IPS-20b (cell line): Measurements from ENCODE around the gene DUOX2.

Experiments
- H3K27ac ChIP-seq: one replicate; pipeline ENCODE4 v1.5.1; 2013; ENCODE audit warnings: low read length
- H3K27me3 ChIP-seq: 2 replicates; pipeline ENCODE4 v1.6.1; 2013; ENCODE audit warnings: mild to moderate bottlenecking, low read length, inconsistent platforms; ENCODE audit not compliant: insufficient read depth
- H3K36me3 ChIP-seq: 2 replicates; pipeline ENCODE4 v1.6.1; 2013; ENCODE audit warnings: low read depth, mild to moderate bottlenecking, inconsistent platforms, low read length, moderate library complexity; ENCODE audit not compliant: insufficient read depth
- H3K4me1 ChIP-seq: 2 replicates; pipeline ENCODE4 v1.6.1; 2013; ENCODE audit warnings: mild to moderate bottlenecking, control low read depth, inconsistent platforms, low read length, moderate library complexity; ENCODE audit not compliant: insufficient read depth
- H3K4me3 ChIP-seq: 2 replicates; pipeline ENCODE4 v1.5.1; 2013; ENCODE audit warnings: mild to moderate bottlenecking, low read length, inconsistent platforms
- H3K9ac ChIP-seq: 2 replicates; pipeline ENCODE4 v1.6.1; 2013; ENCODE audit warnings: low read depth, mild to moderate bottlenecking, inconsistent platforms, low read length, moderate library complexity
- H3K9me3 ChIP-seq: 2 replicates; pipeline ENCODE4 v1.6.1; 2013; ENCODE audit warnings: mild to moderate bottlenecking, low read depth, low read length, inconsistent platforms; ENCODE audit not compliant: insufficient read depth

The DUOX2 gene

DNA sequence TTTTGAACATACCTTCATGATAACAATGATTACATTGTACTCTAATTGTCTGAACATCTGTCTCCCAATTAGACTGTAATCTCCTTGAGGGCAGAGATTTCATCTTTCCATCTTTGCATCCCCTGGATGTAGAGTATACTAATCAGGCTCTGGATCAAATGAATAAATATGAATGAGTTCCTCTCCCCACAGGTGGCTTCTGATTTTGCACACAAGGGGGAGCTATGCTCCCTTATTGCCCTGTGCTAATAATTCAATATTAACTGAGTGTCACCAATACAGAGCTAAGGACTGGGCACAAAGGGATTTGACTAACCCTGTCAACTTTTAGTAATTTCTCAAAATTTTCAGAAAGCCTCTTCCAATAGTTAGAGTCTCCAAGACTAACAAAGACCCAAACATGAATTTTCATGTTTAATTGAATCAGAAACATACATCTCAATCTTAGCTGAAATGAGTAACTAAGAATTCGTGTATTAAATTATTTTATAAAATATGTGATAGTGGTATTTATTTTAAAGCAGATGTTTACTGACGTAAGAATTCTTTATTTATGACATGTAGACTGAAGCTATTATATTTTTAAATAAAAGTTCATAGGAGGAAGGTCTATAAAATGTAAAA lies 12.7 kb upstream of the DUOX2 start:
- no peaks in the 10 kb centered on the region for H3K36me3 ChIP-seq
- no peaks in the 10 kb centered on the region; the same call in 1 of the 2 replicates for H3K9me3 ChIP-seq
- H3K4me1 ChIP-seq, result no peaks in the 10 kb centered on the region; the same call in 1 of the 2 replicates
- no peak overlapping the region for H3K4me3 ChIP-seq
- no peak overlapping the region for H3K27ac ChIP-seq
- peaks cover 100% of the 10 kb centered on the region for H3K27me3 ChIP-seq
- H3K9ac ChIP-seq, result no peak overlapping the region

DNA sequence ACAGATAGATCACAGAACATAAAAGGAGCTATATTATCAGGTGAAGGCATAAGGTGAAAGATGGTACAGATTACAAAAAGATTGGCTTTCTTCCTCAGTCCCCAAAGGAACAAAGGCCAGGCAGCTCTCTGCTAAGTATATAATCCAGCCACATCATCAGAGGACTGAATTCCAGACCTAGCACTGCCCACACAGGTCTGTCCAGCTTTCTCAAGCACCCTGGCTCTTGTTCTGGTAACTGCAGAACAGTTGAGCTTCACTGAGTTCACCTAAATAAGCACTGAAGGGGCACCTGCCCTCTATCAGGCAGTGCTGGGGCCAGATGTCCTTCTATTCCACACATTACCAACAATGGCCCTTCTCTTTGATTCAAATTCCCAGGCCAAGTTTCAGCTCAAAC lies 9.4 kb upstream of the DUOX2 start:
- Histone ChIP-seq H3K27me3 (peaks cover 100% of the 10 kb centered on the region), H3K27ac (no peak overlapping the region), H3K9ac (no peak overlapping the region), H3K4me3 (no peak overlapping the region), H3K9me3 (no peaks in the 10 kb centered on the region), H3K36me3 (no peaks in the 10 kb centered on the region), H3K4me1 (no peaks in the 10 kb centered on the region)

DNA sequence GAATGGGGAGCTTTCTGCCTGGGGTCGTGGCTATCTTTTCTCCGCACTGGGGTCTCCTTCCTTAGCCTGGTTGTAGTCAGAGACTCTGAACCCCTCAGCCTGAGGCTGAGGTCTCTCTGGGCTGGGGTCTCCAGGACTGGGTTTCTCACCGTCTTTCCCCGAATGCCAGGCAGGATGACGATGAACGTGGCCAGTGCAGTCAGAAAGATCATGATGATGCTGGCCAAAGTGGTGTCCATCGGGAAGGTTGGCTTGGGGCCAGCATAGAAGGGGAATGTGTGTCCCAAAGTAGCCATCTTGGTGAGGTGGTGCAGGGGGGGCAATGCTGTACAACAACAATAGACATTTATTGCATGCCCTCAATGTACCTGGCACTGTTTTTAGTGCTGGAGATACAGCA lies 8.7 kb upstream of the DUOX2 start:
- Histone ChIP-seq H3K36me3 (no peaks in the 10 kb centered on the region), H3K27ac (no peak overlapping the region), H3K4me1 (no peaks in the 10 kb centered on the region), H3K4me3 (no peak overlapping the region), H3K27me3 (peaks cover 100% of the 10 kb centered on the region), H3K9ac (no peak overlapping the region), H3K9me3 (no peaks in the 10 kb centered on the region)

DNA sequence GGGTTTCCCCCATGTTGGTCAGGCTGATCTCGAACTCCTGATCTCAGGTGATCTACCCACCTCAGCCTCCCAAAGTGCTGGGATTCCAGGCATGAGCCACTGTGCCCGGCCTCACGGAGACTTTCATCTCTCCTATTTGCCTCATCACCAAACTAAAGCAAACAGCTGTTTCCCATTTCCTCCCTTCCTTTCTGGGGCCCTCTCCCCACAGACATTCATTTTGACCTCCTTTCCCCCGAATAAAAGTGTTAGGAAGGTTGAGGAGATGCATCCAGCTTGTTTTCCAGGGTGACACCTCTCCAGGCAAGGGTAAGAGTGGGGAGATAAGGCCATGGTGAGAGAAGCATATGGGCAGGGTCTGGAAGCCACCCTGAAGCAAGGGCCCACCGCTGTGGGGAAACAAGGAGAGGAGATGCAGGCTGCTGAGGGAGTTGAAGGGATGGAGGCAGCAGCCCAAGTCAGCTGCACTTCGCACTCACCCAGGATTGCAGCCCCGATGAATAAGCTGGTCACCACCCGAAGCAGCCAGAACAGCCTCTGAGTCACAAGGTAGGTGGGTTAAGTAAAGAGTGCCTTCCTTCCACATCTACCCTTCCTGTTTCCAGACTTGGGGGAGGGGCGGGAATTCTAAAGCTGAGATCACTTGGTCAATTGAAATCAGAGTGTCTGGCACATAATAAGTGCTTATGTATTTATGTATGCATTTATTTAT lies 7.9 kb upstream of the DUOX2 start:
- H3K4me1 ChIP-seq, result no peaks in the 10 kb centered on the region
- H3K9me3 ChIP-seq, result no peaks in the 10 kb centered on the region; the same call in 1 of the 2 replicates
- H3K36me3 ChIP-seq, result no peaks in the 10 kb centered on the region
- H3K4me3 ChIP-seq, result no peak overlapping the region
- H3K9ac ChIP-seq, result no peak overlapping the region
- peaks cover 100% of the 10 kb centered on the region for H3K27me3 ChIP-seq
- no peak overlapping the region for H3K27ac ChIP-seq

DNA sequence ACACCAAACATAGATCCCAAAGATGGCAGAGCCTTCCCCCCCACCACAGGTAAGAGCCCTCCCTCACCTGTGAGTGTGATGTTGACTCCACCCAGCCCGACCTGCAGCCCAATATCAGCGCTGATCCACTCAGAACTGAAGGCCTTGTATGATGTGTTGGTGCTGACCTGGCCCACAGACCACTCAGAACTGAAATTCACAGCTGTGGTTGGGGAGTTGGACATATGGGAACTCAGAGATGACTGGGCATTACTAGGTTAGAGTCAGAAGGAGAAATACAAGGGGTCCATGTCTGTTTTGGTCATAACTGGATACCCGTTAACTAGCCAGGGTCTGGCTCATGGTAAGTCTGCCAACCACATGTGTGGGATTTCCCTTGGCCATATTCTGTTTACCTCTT lies 7.0 kb upstream of the DUOX2 start:
- Histone ChIP-seq H3K36me3 (no peaks in the 10 kb centered on the region), H3K4me1 (no peaks in the 10 kb centered on the region), H3K27me3 (peaks cover 100% of the 10 kb centered on the region), H3K27ac (no peak overlapping the region), H3K4me3 (no peak overlapping the region), H3K9me3 (peaks cover 6% of the 10 kb centered on the region; the same call in 1 of the 2 replicates), H3K9ac (no peak overlapping the region)

DNA sequence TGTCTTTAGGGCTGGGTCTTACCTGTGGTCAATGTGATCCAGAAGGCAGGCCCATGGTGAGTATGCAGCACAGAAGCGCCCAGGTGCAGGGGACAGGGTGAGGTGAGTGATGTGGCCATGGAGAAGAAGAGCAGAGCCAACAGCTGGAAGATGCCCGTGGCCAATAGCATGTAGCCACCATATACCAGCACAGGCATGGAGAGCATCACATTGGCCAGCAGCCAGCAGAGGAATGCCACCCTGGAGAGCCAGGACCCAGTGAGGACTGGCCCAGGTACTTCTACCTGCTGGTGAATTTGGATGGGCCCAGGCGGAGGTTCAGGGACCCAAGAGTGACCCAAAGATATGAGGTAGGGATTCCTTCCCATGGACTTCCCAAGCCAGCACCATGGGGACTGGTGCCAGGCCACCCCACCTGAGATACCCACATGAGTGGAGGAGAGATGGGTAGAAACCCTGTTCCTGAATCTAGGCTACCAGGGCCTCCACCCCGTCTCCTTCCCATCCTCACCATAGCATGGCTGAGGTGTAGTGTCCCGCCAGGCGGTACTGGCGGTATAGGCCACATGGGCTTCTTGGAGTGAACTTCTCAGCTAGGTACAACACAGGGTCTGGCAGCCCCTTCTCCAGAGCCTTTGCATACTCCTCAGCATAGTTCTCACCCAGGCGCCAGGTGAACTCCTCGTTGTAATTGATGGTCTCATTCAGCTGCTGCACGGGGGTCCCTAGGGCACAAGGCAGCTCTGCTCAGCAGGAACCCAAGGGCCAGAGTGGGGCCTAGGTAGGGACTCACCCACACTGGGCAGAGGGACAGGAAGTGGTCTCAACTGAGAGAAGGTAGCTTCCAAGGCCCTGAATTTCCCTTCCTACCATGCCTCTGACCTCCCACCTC lies 6.4 kb upstream of the DUOX2 start:
- H3K9ac ChIP-seq, result no peak overlapping the region
- H3K9me3 ChIP-seq, result peaks cover 8% of the 10 kb centered on the region; the same call in 1 of the 2 replicates
- no peaks in the 10 kb centered on the region for H3K36me3 ChIP-seq
- no peaks in the 10 kb centered on the region for H3K4me1 ChIP-seq
- H3K27ac ChIP-seq, result no peak overlapping the region
- H3K4me3 ChIP-seq, result no peak overlapping the region
- H3K27me3 ChIP-seq, result peaks cover 100% of the 10 kb centered on the region

DNA sequence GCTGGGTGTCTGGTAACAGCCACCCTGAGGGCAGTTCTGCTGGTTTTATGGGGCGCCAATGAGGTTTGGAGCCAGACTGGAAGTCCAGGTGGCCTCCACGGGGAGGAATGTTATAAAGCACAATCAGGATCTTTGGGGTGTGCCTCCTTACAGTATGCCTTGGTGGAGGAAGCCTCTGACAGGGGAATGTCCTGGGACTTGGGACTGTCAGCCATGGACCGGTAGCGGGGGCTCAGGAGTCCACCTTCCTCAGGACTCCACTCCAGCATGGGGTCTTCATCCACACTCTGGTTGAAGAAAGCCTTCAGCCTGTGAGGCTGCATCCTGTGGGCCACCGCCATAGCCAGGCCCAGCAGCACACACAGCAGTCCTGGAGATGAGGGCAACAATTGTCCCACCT lies 5.0 kb upstream of the DUOX2 start:
- peaks cover 100% of the 10 kb centered on the region for H3K27me3 ChIP-seq
- H3K4me1 ChIP-seq, result no peaks in the 10 kb centered on the region; the same call in 1 of the 2 replicates
- H3K9ac ChIP-seq, result no peak overlapping the region
- H3K4me3 ChIP-seq, result no peak overlapping the region
- H3K27ac ChIP-seq, result no peak overlapping the region
- no peaks in the 10 kb centered on the region for H3K36me3 ChIP-seq
- H3K9me3 ChIP-seq, result peaks cover 8% of the 10 kb centered on the region; the same call in 1 of the 2 replicates

DNA sequence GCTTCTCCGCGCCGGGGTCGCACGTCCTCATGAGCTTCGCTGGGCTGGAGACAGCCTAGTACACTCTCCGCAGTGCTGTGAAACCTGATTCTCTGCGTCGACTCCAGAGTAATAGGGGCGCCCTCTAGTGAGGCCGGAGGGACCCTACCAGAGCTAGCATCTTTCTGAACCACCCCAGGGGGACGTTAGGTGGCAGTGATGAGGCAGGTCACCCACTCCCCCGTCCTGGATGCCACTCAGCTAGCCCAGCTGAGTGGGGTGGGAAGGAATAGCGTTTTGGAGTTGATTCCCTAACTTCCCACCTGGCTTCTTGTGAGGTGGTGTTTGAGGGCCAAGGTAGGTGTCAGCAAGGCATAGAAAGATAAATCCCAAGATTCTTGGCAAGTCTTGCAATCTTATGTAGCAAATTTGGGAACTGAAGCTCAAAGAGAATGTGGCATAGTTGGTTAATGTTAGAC lies 4.2 kb upstream of the DUOX2 start:
- no peak overlapping the region for H3K9ac ChIP-seq
- H3K4me1 ChIP-seq, result no peaks in the 10 kb centered on the region; the same call in 1 of the 2 replicates
- H3K27ac ChIP-seq, result no peak overlapping the region
- H3K27me3 ChIP-seq, result peaks cover 100% of the 10 kb centered on the region
- H3K4me3 ChIP-seq, result peak overlapping the region; percentile 54; the same call in 1 of the 2 replicates
- peaks cover 8% of the 10 kb centered on the region; the same call in 1 of the 2 replicates for H3K9me3 ChIP-seq
- H3K36me3 ChIP-seq, result no peaks in the 10 kb centered on the region

DNA sequence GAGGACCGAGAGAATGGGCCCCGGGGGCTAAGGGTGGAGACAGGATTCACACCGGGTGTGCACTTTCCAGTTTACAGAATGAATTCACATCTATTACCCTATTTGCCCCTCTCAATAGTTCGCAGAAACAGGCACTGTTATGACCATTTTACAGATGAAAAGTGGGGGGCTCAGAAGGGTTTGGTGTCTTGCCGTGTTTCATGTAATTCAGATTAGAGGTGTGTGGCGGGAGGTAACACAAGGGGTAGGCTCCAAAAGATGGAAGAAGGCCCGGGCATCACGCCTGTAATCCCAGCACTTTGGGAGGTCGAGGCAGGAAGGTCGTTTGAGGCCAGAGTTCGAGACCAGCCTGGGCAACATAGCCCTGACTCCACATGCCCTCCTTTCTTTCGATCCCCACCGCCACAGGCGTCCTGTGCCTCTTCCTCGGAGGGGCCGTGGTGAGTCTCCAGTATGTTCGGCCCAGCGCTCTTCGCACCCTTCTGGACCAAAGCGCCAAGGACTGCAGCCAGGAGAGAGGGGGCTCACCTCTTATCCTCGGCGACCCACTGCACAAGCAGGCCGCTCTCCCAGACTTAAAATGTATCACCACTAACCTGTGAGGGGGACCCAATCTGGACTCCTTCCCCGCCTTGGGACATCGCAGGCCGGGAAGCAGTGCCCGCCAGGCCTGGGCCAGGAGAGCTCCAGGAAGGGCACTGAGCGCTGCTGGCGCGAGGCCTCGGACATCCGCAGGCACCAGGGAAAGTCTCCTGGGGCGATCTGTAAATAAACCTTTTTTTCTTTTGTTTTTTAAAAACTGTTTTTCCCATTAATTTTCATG lies 3.5 kb upstream of the DUOX2 start:
- Histone ChIP-seq H3K27me3 (peaks cover 100% of the 10 kb centered on the region), H3K4me3 (peak overlapping the region; percentile 54), H3K36me3 (no peaks in the 10 kb centered on the region), H3K9me3 (peaks cover 8% of the 10 kb centered on the region; the same call in 1 of the 2 replicates), H3K27ac (no peak overlapping the region), H3K9ac (no peak overlapping the region), H3K4me1 (no peaks in the 10 kb centered on the region; the same call in 1 of the 2 replicates)

DNA sequence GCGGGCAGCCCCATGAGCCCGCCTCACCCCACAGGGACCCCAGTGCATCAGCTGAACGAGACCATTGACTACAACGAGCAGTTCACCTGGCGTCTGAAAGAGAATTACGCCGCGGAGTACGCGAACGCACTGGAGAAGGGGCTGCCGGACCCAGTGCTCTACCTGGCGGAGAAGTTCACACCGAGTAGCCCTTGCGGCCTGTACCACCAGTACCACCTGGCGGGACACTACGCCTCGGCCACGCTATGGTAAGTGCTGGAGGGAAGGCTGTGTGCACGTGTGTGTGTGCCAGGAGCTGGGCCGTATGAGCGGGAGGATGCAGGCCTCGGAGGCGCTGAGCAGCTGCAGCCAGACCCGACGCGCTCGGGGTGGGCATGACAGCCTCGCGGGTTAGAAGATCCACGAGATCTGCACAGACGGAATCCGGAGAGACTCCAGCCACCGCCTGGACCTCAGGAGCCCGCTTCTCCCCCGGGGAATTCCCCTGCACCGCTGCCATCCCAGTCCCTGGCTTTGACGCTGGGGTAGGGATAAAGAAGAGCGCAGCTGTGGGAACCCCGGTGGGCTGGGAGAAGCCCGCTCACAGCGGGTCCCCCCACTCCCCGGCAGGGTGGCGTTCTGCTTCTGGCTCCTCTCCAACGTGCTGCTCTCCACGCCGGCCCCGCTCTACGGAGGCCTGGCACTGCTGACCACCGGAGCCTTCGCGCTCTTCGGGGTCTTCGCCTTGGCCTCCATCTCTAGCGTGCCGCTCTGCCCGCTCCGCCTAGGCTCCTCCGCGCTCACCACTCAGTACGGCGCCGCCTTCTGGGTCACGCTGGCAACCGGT lies 2.7 kb upstream of the DUOX2 start:
- no peaks in the 10 kb centered on the region; the same call in 1 of the 2 replicates for H3K4me1 ChIP-seq
- no peak overlapping the region for H3K9ac ChIP-seq
- no peaks in the 10 kb centered on the region for H3K36me3 ChIP-seq
- peaks cover 11% of the 10 kb centered on the region; the same call in 1 of the 2 replicates for H3K9me3 ChIP-seq
- H3K4me3 ChIP-seq, result no peak overlapping the region
- H3K27ac ChIP-seq, result no peak overlapping the region
- H3K27me3 ChIP-seq, result peaks cover 100% of the 10 kb centered on the region
